ENCODE measurements around the gene ADAMTS17. TPM values are rescaled to one million over a fixed set of nuclear protein-coding genes. Genes with fewer than 3 reads are reported as not detected.

Gene ADAMTS17
- total and polyA plus RNA-seq, 3 donors from 2014 or later, result 6.8 to 17.8 (median 12.4) TPM

DNA sequence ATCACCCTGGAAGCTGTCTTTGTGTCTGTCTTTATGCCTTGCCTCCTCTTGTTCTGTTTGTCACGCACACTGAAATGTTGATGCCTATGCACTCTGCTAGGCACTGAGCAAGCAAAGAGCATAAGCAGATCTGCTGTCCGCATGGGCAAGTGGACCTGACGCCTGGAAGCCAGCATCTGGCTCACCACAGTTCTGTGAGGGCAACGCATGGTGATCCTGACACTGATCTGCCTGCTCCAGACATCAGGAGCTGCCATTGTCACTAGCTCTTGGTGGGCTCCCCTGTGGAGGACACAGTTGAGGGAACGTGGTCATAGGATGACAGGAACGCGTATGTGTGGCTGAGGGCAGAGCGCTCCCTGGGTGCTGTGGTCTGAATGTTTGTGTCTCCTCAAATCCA is 234.6 kb downstream of the ADAMTS17 start:
- 71 to 98% methylated on average over 1 to 8 of the region's 8 CpGs for WGBS, 2 donors
- DNase-seq, result no peak
- Histone ChIP-seq H3K27ac (no peak overlapping the region), H3K4me1 (peaks cover 2% of the 10 kb centered on the region), H3K9me3 (no peaks in the 10 kb centered on the region), H3K4me3 (no peak overlapping the region), H3K27me3 (no peaks in the 10 kb centered on the region), H3K36me3 (ENCODE audit: low read depth, missing control alignments) (no peaks in the 10 kb centered on the region)
- intact Hi-C loops (cut with DNase I; ENCODE audit: low total_unique reads), result no loop called here
- no peak for TF ChIP-seq POLR2A (IDR thresholded peaks at IDR 0.05)
- TF ChIP-seq, protein P1, sequence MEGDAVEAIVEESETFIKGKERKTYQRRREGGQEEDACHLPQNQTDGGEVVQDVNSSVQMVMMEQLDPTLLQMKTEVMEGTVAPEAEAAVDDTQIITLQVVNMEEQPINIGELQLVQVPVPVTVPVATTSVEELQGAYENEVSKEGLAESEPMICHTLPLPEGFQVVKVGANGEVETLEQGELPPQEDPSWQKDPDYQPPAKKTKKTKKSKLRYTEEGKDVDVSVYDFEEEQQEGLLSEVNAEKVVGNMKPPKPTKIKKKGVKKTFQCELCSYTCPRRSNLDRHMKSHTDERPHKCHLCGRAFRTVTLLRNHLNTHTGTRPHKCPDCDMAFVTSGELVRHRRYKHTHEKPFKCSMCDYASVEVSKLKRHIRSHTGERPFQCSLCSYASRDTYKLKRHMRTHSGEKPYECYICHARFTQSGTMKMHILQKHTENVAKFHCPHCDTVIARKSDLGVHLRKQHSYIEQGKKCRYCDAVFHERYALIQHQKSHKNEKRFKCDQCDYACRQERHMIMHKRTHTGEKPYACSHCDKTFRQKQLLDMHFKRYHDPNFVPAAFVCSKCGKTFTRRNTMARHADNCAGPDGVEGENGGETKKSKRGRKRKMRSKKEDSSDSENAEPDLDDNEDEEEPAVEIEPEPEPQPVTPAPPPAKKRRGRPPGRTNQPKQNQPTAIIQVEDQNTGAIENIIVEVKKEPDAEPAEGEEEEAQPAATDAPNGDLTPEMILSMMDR (IDR thresholded peaks at IDR 0.05), result no peak

DNA sequence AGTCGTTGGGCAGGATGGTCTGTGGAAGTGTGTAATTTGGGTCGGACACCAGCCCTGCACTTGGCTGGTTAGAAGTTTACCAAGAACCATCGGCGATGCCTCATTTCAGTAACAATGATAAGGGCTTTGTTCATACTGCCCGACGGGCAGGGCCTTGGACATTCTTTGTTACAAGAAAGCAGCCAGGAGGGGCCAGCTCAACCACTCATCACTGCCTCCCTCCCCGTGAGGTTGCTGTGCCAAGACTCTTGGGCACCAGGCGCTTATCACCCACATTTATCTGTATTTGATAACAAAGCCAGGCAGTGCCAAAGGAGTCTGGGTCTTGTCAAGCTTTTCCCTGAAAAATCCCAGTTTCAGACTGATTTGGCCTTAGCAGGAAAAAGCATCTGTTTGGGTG is 235.0 kb downstream of the ADAMTS17 start:
- no peaks in the 10 kb centered on the region for H3K27me3 ChIP-seq
- peak; percentile 46 for DNase-seq
- intact Hi-C loops (cut with DNase I; ENCODE audit: low total_unique reads), result no loop called here
- no peak overlapping the region for H3K4me3 ChIP-seq
- H3K27ac ChIP-seq, result no peak overlapping the region
- peaks cover 2% of the 10 kb centered on the region for H3K4me1 ChIP-seq
- TF ChIP-seq POLR2A (IDR thresholded peaks at IDR 0.05), result no peak
- TF ChIP-seq, protein P1 (IDR thresholded peaks at IDR 0.05), result no peak
- no peaks in the 10 kb centered on the region for H3K9me3 ChIP-seq
- WGBS, 2 donors, result 79% methylated on average over 8 of the region's 8 CpGs
- H3K36me3 ChIP-seq (ENCODE audit: low read depth, missing control alignments), result no peaks in the 10 kb centered on the region

DNA sequence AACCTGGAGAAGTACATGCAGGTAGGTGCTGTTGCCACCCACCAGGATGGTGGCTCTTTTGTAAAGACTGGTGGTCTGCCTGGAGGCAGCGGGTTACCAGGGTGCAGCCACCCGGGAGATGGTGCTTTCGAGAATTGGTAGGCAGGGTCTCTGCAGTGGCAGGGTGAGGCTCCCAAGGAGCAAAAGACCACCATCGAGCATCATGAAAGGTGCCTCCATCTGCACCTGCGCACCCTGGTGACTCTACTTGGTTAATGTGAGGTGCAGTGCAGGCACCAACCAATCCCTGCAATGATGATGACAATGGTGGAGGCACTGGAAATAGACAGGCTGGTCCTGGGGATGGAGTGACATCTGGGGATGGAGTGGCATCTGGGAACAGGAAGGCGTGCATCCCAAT is 236.7 kb downstream of the ADAMTS17 start:
- no peak for TF ChIP-seq POLR2A (IDR thresholded peaks at IDR 0.05)
- TF ChIP-seq, protein P1 (IDR thresholded peaks at IDR 0.05), result no peak
- no peaks in the 10 kb centered on the region for H3K27me3 ChIP-seq
- intact Hi-C loops (cut with DNase I; ENCODE audit: low total_unique reads), result no loop called here

DNA sequence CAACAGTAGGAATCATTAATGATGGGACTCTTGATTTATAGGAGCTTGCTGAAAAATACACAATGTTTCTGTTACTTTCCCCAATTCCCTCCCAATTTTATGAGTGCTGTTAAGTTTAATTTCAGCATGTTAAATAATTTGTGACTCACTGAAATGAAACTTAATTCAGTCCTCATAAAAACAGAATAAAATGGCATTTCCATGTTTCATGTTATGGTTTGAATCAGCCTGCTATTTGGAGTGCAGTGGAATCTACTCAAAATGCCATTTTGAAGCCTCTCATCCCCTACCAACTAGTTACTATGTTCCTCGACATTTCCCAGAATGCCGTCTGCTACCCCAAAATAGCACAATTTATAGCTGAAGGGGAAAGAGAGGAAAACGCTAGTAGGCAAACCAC is 237.5 kb downstream of the ADAMTS17 start:
- WGBS, 2 donors, result 83 to 84% methylated on average over 3 of the region's 3 CpGs
- Histone ChIP-seq H3K4me1 (peaks cover 2% of the 10 kb centered on the region), H3K4me3 (no peak overlapping the region), H3K36me3 (ENCODE audit: low read depth, missing control alignments) (no peaks in the 10 kb centered on the region), H3K27me3 (no peaks in the 10 kb centered on the region), H3K27ac (no peak overlapping the region), H3K9me3 (no peaks in the 10 kb centered on the region)
- DNase-seq, result no peak
- TF ChIP-seq, protein P1 (IDR thresholded peaks at IDR 0.05), result no peak
- no peak for TF ChIP-seq POLR2A (IDR thresholded peaks at IDR 0.05)
- intact Hi-C loops (cut with DNase I; ENCODE audit: low total_unique reads), result no loop called here

More for the DNA sequence above, 236.7 kb downstream of the ADAMTS17 start:
- no peaks in the 10 kb centered on the region for H3K36me3 ChIP-seq (ENCODE audit: low read depth, missing control alignments)
- H3K27ac ChIP-seq, result no peak overlapping the region
- no peak overlapping the region for H3K4me3 ChIP-seq
- peak; percentile 4 for DNase-seq
- H3K4me1 ChIP-seq, result peaks cover 2% of the 10 kb centered on the region
- no peaks in the 10 kb centered on the region for H3K9me3 ChIP-seq
- WGBS, 2 donors, result 81 to 97% methylated on average over 5 to 6 of the region's 6 CpGs

DNA sequence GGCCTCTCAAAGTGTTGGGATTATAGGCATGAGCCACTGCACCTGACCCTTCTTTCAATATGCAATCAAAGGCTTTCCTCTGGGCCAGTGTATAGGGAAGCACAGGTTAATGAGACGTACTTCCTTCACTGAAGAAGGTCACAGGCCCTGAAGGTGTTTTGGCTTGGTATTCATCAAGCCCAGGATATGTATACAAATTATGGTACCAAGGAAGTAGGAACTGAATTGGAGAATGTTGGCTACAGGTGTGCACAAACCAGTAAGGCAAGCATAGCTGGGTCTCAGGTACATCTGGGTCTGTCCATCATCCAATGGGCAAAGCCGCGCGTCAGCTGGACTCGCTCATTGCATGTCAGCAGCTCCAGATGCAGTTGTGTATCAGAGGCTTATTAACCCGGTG is 237.9 kb downstream of the ADAMTS17 start:
- DNase-seq, result peak; percentile 4
- WGBS, 2 donors, result 95 to 96% methylated on average over 6 of the region's 6 CpGs
- Histone ChIP-seq H3K4me1 (peaks cover 2% of the 10 kb centered on the region), H3K36me3 (ENCODE audit: low read depth, missing control alignments) (no peaks in the 10 kb centered on the region), H3K4me3 (no peak overlapping the region), H3K27me3 (no peaks in the 10 kb centered on the region), H3K9me3 (no peaks in the 10 kb centered on the region), H3K27ac (no peak overlapping the region)
- intact Hi-C loops (cut with DNase I; ENCODE audit: low total_unique reads), result no loop called here
- TF ChIP-seq, protein P1 (IDR thresholded peaks at IDR 0.05), result no peak
- no peak for TF ChIP-seq POLR2A (IDR thresholded peaks at IDR 0.05)

All from testis (tissue), 3 donors.